ENCODE measurements around the gene TBC1D5.

GRCh38 chr3:17500618-17501017 lies 241.8 kb downstream of the TBC1D5 start:
- TF ChIP-seq CTCF (IDR thresholded peaks at IDR 0.05) = no peak
- no peak for TF ChIP-seq POLR2A (IDR thresholded peaks at IDR 0.05)
